DMS53 treated with DMSO at 0.1 percent for 48 hours (cell line): ENCODE data around the gene MMP25.
"Not testable (repeated sequence)": the region's sequence is repeated elsewhere in the genome, so short reads cannot be mapped to it uniquely, and the experiment has no call there.

ENCODE experiments used
- DNase-seq: peaks from one replicate; lab custom pipeline; 2025; ENCODE audit not compliant: unreplicated experiment; lab: John Stamatoyannopoulos, UW

The MMP25 gene

DNA sequence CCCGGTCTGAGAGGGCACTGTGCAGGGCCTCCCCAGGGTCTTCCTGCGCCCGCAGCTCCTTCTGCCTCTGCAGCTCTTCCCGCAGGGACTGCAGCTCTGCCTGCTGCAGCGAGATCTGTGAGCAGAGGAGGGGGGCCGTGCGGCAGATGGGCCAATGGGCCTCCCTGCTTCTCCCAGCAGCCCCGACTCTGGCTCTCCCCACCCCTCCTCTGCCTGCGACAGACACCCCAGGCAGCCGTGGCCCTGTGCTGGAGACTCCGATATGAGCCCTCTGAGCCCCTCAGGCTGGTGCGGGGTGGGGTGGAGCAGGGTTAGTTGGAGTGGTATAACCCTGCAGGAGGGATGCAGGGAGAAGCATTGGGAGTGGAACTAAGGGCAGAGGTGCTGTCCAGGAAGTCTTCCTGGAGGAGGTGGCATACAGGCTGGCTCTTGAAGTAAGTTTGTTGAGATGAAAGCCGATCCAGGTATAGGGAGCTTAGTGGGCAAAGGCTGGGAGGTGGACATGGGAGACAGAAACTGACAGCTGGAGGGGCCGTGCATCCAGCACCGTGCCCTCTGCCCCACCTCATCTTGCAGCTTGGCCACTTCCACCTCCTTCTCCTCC, 17.5 kb upstream of the MMP25 start:
- DNase-seq = no peak

DNA sequence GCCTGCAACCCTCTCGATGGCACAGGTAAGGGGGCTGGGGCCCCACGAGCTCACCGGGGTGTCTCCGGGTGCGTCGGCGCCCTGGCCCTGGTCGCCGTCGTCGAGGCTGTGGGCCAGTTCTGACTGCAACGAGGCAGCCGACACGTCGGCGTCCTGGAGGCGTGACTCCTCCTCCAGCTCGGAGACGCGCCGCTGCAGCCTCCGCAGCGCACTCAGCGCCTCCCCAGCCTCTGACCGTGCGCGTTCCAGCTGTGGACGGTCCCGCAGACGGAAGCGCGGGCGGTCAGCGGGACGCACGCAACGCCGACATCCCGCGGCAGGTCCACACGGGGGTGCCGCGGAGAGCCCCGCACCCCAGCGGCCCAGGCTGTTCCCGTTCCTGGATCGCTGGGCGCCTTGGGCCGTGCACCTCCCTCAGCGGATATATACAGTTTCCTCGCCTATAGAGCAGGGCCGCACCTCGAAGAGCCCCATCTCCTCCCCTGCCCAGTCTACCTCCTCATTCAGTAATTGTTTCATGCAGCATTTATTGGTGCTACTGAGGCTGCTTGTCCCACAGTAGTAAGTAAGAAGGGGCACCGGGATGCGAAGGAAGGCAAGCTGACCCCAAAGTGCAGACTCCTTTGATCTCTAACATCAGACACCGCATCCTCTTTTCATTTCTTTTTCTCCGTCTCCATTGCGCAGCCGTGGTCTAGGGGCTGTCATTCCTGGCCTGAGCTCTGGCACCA, 16.7 kb upstream of the MMP25 start:
- DNase-seq = no peak

DNA sequence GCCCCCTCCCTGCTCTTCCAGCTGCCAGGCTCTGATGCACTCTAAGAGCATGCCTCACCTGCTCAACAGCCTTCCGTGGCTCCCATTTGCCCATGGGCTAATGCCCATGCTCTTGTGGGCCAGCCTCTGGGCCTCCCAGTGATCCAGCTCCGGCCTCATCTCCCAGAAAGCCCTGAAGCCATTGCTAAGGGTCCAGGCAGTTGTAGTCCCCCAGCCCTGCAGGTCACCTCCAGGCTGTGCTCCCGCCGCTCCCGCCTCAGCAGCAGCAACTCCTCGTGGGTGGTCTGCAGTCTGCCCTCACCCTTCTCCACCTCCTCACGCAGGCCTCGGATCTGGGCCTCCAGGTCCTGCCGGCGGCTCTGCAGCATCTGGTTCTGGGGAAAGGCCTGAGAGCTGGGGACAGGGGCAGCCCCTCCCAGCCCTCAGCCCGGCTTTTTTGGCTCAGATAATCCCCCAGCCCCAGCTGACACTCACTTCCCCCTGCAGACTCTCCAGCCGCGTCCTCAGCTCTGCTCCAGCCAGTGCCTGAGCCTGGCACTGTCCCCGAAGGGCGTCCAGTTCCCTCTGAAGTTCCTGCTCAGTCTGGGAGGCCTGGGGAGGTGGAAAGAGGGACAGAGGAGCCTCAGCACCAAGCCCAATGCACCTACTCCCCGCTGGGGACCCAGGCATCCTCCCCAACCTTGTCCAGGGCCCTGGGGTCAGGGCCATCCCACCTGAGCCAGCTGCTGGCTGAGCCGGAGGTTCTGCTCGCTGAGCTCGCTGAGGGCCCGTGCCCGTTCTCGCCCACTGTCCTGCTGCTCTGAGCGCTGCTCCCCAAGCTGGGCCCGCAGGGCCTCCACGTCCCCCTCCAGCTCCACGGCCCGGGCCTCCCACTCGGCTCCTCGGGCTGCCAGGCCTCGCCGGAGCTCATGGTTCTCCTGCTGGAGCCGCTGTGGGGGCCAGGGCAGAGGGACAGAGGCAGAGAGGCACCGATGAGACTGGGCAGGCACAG, 15.8 kb upstream of the MMP25 start:
- no peak for DNase-seq

DNA sequence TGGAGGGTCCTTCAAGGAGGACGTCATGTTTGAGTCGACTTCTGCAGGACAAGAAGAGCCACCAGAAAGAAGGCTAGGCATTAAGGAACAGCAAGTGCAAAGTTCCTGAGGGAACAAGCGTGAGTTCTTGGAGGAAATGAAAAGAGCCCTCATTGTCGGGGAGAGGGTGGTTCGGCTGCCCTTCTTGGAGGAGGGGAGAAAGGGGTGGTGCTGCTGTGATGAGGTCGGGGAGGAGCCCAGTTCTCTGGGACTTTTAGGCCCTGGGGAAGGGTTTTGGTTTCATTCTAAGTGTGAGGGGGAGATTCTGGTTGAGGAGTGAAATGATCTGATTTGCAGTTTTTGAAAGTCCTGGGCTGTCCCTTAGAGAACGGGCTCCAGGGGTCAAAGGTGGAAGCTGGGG, 13.7 kb upstream of the MMP25 start:
- no peak for DNase-seq

DNA sequence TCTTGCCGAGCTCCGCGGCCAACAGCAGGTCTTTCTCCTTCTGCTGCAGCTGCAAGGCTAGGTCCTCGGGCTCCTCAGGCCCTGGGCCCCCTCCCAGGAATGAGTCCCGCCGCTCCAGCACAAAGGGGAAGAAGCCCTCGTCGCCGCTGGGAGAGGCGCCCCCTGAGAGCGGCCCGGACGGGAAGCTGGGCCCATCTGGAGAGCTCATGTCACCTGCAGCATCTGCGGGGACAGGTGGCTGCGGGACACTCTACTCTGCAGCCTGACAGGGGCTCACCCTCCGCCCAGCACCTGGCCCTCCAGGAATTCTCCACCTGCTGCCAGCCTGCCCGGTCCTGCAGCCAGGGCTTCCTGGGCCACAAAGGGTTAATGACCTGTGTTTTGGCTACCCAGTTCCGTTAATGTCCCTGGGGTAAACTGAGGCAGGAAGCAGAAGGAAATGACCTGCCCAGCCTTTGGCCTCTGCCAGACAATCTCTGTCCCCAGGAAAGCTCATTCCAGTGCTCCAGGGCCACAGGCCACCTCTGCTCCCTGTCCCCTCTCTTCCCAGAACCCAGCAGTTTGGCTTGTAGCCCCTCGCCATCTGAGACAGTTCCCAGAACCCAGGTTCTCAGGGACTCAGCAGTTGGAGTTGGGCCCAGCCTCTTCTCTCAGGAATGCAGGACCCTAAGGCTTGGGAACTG, 10.9 kb upstream of the MMP25 start:
- DNase-seq = no peak

DNA sequence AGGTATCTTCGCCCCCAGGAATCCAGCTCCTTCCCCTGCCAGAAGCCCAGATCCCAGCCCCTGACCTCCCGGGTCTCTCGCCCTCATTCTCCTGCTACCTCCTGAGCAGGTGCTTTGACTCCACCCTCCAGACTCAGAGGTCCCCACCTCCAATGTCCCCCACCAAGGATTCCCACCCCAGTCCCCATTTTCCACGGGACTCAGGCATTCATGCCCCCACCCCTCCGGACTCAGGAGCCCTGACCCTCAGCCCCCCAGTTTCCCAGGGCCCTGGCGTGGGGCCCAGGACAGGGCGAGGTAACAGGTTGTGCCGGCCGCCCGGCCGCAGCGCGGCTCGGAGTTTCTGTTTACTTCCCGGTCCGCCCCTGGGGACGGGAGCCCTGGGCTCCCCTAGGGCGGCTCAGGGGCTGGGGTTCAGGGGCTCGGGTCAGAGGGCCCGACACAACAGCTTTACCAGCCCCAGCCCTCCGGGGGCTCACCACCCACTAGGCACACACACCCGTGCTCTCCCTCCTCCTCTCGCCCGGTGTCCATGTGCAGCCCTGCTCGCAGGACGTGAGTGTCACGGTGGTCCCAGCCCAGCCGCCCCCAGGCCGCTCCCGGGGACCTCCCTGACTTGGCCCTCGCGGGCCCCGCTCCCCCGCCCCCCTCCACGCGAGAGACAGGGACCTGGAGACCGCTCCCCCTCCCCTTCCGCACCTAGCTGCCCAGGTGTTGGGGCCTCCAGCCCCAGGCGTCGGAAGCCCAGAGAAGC, 10.2 kb upstream of the MMP25 start:
- no peak for DNase-seq

DNA sequence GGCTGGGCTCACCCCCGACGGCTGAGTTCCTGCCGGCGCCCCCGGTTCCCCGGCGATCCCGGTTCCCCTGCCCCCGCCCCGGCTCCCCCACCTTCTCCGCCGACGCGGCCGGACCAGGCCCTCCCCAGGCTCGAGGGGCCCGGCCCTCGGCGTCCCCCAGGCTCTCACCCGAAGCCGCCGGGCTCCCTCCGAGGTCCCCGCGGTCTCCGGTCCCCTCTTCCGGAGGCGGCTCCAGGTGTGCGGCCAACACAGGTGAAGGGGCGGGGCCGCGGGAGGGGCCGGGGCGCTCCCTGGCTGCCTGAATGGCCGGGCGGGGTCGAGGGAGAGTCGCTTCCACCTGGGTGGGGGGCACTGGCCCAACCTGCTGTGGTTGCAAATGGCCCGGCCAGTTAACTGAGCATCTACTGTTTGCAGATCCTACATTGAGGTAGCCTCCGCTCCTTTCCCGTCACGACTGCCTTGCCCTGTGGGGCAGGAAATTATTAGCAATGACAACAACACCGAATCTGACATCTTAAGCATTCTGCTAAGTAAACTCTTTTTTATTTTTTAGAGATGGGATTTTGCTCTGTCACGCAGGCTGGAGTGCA, 9.5 kb upstream of the MMP25 start, which contains the start of gene BICDL2:
Gene BICDL2, minus strand, starts transcription at position 219 of the 590 bp plus-strand sequence. CDS start 1,448 bp downstream, outside the sequence.
- DNase-seq = peak; percentile 7

DNA sequence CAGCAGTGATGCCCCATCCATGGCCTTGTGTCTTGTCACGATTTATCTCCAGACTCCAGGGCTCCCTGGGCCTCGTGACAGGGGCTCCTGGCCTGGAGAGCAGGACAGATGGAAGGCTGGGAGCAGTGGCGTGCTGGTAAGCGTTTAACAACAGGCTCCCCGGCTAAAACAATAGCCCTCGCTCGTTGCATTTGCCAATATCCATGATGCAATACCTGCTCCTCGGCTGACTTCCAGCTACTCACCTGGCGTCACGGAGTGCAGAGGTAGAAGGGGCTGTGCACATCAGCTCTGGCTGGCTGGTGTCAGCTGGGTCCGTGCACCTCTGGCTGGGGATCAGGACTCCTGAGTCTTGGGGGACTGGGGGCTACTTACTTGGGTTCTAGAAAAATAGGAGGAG, 8.1 kb upstream of the MMP25 start:
- DNase-seq = no peak

DNA sequence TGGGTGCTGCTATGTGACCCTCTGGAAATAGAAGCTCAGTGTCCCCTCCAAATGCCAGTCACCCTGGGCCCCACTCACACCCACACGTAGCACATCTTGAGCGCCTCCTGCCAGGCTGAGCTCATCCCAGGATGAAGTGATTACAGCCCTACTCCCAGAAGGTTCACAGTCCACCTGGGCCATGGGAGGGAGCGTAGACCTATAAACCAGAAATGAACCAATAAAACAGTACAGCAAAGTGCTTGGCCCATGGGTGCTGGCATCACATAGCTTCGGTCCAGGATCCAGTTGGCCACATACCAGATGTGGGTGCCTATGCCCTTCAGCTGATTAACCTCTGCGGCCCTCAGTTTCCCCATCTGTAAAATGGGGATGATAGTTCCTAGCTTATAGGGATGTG, 7.5 kb upstream of the MMP25 start:
- DNase-seq = no peak

DNA sequence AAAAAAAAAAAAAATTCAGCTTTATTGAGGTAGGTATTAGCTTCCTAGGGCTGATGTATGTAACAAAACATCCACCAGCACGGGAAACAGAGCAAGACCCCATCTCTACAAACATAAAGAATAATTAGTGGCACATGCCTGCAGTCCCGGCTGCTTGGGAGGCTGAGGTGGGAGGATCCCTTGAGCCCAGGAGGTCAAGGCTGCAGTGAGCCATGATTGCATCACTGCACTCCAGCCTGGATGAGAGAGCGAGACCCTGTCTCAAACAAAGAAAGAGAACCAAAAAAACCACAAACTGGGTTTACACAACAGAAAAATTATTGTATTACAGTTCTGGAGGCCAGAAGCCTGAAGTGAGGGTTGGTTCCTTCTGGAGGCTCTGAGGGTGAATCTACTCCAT, 4.0 kb upstream of the MMP25 start:
- DNase-seq = no peak

DNA sequence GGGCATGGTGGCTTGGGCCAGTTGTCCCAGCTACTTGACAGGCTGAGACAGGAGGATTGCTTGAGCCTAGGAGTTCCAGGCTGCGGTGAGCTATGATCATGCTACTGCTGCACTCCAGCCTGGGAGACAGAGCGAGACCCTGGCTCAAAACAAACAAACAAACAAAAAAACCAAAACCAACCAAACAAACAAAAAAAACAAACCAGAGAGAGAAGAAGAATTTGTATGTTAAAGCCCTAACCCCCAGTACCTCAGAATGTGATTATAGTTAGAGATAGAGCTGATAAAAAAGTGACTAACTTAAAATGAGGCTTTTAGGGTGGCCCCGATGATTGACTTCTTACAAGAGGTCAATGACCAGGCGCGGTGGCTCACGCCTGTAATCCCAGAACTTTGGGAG, 1.7 kb upstream of the MMP25 start:
- DNase-seq = no peak

DNA sequence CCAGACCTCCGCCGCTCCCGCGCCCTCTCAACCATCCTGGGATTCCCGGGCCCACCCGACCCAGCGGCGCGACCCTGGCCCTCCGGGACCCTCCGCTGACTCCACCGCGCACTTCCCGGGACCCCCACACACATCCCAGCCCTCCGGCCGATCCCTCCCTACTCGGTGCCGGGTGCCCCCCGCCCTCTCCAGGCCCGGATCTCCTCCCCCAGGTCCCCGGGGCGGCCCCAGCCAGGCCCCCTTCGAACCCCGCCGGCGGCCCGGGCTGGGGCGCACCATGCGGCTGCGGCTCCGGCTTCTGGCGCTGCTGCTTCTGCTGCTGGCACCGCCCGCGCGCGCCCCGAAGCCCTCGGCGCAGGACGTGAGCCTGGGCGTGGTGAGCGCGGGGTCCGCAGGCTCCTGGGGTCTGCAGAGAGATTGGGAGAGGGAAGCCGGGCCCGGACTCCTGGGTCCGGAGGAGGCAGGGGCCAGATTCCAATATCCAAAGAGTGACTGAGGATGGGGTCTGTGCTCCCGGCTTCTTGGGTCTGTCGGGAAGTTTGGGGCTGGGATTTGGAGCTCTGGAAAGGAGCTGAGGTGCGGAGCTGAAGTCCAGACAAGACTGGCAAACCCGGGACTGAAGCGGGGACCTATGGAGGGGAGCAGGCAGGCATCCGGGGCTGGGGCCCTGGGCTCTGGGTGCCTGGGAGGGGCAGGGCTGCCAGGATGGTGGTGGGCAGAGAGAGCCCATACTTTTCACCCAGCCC, 453 bp downstream of the MMP25 start:
- DNase-seq = no peak

DNA sequence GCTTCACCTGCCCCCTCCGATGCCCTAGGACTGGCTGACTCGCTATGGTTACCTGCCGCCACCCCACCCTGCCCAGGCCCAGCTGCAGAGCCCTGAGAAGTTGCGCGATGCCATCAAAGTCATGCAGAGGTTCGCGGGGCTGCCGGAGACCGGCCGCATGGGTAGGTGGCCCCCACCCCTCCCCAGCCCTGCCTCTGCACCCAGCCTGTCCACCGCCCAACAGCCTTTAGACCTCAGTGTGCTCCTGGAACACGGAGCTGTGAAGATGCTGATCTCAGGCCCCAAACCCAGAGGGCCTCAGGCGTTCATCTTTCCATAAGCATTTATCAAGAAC, 993 bp downstream of the MMP25 start:
- no peak for DNase-seq

DNA sequence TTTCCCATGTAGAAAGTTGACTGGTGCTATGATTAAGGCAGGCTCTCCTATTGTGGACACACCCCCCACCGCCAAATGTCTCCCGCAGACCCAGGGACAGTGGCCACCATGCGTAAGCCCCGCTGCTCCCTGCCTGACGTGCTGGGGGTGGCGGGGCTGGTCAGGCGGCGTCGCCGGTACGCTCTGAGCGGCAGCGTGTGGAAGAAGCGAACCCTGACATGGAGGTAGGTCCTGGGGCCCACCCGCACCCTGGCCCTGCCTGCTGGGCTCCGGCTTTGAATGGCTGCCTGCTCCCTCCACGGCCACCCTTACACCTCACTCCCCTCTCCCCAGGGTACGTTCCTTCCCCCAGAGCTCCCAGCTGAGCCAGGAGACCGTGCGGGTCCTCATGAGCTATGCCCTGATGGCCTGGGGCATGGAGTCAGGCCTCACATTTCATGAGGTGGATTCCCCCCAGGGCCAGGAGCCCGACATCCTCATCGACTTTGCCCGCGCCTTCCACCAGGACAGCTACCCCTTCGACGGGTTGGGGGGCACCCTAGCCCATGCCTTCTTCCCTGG, 3.6 kb downstream of the MMP25 start:
- no peak for DNase-seq

DNA sequence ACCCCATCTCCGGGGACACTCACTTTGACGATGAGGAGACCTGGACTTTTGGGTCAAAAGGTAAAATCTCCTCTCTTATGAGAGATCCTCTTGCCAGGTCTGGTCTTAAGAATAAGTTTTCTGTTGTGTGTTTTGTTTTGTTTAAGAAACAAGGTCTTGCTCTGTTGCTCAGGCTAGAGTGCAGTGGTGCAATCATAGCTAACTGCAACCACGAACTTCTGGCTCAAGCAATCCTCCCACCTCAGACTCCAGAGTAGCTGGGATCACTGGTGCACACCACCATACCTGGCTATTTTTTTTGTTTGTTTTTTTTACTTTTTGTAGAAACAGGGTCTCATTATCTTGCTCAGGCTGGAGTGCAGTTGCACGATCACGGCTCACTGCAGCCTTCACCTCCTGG, 4.1 kb downstream of the MMP25 start:
- no peak for DNase-seq

DNA sequence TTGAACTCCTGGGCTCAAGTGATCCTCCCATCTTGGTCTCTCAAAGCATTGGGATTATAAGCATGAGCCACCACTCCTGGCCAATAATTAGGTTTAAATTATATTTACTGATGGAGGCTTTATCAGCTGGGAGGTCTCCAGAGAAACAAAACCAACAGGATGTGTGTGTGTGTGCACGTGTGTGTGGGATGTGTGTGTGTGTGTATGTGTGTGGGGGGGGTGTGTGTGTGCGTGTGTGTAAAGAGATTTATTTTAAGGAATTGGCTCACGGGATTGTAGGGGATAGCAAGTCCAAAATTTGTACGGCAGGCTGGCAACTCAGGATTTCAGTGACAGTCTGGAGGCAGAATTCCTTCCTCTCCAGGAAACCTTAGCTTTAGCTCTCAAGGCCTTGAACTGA, 4.6 kb downstream of the MMP25 start:
- no peak for DNase-seq

DNA sequence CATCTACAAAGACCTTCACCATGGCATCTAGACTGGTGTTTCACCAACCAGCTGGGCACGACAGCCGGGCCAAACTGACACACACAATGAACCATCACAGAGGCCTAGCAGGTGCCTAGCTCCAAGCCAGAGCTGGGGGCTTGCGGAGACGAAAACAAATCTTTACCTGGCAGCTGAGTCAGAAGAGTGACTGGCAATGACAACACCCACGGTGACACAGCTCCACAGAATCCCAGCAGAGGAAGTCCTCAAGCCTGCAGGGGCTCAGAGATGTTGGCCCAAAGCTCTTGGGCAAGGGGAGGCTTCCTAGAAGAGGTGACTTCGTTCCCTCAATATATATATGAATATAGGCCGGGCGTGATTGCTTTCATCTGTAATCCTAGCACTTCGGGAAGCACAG, 5.1 kb downstream of the MMP25 start:
- no peak for DNase-seq

DNA sequence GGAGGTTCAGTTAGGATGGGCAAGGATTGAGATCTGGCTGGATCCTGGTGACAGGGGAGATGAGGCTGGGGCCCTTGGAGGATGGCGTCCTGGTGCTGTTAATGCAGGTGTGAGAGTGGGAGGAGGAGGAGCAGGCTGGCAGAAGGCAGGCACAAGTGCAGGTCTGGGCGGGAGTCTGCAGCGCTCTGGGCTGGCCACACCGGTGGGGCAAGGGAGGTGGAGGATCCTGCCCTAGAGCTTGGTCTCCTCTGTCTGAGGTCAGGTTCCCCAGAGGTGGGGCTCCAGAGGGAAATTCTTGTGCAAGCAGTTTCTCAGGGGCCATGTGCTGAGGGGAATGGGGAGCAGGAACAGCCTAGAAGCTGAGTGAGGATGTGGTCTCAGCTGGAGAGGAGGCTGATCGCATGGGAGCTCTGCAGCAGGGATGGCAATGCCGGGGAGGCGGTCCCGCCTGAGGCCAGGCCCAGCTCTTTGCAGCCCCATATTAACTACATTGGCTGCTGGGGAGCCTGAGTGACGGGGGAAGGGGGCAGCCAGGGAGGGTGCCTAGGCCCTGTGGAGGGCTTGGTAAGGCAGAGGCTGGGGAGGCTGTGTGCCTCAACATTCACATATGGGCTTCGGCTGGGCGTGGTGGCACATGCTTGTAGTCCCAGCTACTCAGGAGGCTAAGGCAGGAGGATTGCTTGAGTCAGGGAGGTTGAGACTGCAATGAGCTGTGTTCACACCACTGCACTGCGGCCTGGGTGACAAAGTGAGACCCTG, 6.4 kb downstream of the MMP25 start:
- not testable (repeated sequence) for DNase-seq
